PC-9 (cell line): ENCODE measurements around the gene MRO. TPM values are rescaled to one million over a fixed set of nuclear protein-coding genes. Genes with fewer than 3 reads are reported as not detected.

ENCODE experiments used
- BruUV-seq: library from RNA; stranded (reverse); fragments of 400-500 nt; replicated peaks from 2 replicates; lab custom pipeline; 2021; lab: Mats Ljungman, UMichigan
- CTCF ChIA-PET: fragments of 300-600 bp; sonication (Branson Sonifier 250); formaldehyde crosslinking; loops from one replicate; lab custom pipeline; 2022; ENCODE audit warnings: antibody characterized with exemption; lab: Charles Lee
- POLR2A ChIA-PET: fragments of 300-600 bp; sonication (Branson Sonifier 250); formaldehyde crosslinking; loops from one replicate; lab custom pipeline; 2022; ENCODE audit warnings: antibody characterized with exemption; ENCODE audit not compliant: unreplicated experiment; lab: Charles Lee
- DNase-seq, 2 experiments: peaks; one replicate each; pipeline versions ENCODE4 v3.0.0 to v3.0.0-alpha.2; 2015 to 2022; ENCODE audit warnings: mixed read lengths in 1 of 2
- H2AFZ ChIP-seq: fragments of 200-600 bp; sonication (generic); 2 replicates; pipeline ENCODE4 v1.8.1; 2017; ENCODE audit warnings: antibody characterized with exemption
- H3F3A ChIP-seq: fragments of 200-600 bp; sonication (generic); 2 replicates; pipeline ENCODE4 v1.8.1; 2017; ENCODE audit warnings: antibody characterized with exemption, mild to moderate bottlenecking, low read depth; ENCODE audit not compliant: insufficient read depth
- H3K27ac ChIP-seq: fragments of 200-600 bp; sonication (generic); 2 replicates; pipeline ENCODE4 v1.6.1; 2016; ENCODE audit warnings: mixed run types
- H3K27me3 ChIP-seq: fragments of 200-600 bp; sonication (generic); 2 replicates; pipeline ENCODE4 v1.6.1; 2016; ENCODE audit warnings: low read depth, mixed run types; ENCODE audit not compliant: insufficient read depth
- H3K36me3 ChIP-seq: fragments of 200-600 bp; sonication (generic); 2 replicates; pipeline ENCODE4 v1.6.1; 2016; ENCODE audit warnings: low read depth, mixed run types
- H3K4me1 ChIP-seq: fragments of 200-600 bp; sonication (generic); replicated peaks from 2 replicates; pipeline ENCODE4 v1.6.1; 2016; ENCODE audit warnings: mixed run types; ENCODE audit not compliant: insufficient read depth
- H3K4me2 ChIP-seq: fragments of 200-600 bp; sonication (generic); 2 replicates; pipeline ENCODE4 v1.6.1; 2017; ENCODE audit warnings: mixed run types
- H3K4me3 ChIP-seq: fragments of 200-600 bp; sonication (generic); 2 replicates; pipeline ENCODE4 v1.6.1; 2016; ENCODE audit warnings: mixed run types
- H3K79me2 ChIP-seq: fragments of 200-600 bp; sonication (generic); 2 replicates; pipeline ENCODE4 v1.6.1; 2017; ENCODE audit warnings: low read depth, mixed run types
- H3K9me2 ChIP-seq: fragments of 200-600 bp; sonication (generic); 2 replicates; pipeline ENCODE4 v1.8.1; 2017; ENCODE audit warnings: mild to moderate bottlenecking; ENCODE audit not compliant: insufficient read depth
- H3K9me3 ChIP-seq: fragments of 200-600 bp; sonication (generic); 2 replicates; pipeline ENCODE4 v1.8.1; 2016; ENCODE audit warnings: low read depth; ENCODE audit not compliant: insufficient read depth
- H4K20me1 ChIP-seq: fragments of 200-600 bp; sonication (generic); 2 replicates; pipeline ENCODE4 v1.8.1; 2017; ENCODE audit not compliant: insufficient read depth
- EZH2 ChIP-seq: fragments of 200-600 bp; sonication (generic); IDR thresholded peaks from 2 replicates; pipeline ENCODE4 v1.8.0; 2017; ENCODE audit warnings: antibody characterized with exemption, low read depth
- intact Hi-C: fragments of 100-400 bp; cut with micrococcal nuclease; formaldehyde crosslinking; loops from one replicate; pipeline ENCODE4 v1.10.0; 2022; ENCODE audit not compliant: unreplicated experiment
- total RNA-seq: library from RNA; stranded (reverse); gene quantifications from 2 replicates; pipeline ENCODE4 v1.2.3, GENCODE V29; 2021
- TF ChIP-seq, protein P1 (sequence below): fragments of 200-600 bp; sonication (generic); conservative IDR thresholded peaks from 2 replicates; pipeline ENCODE4 v1.6.1; 2017; ENCODE audit warnings: mixed run types, antibody characterized with exemption, mild to moderate bottlenecking, moderate library complexity

The MRO gene
- total RNA-seq, 1 experiment from 2014 or later: not detected

DNA sequence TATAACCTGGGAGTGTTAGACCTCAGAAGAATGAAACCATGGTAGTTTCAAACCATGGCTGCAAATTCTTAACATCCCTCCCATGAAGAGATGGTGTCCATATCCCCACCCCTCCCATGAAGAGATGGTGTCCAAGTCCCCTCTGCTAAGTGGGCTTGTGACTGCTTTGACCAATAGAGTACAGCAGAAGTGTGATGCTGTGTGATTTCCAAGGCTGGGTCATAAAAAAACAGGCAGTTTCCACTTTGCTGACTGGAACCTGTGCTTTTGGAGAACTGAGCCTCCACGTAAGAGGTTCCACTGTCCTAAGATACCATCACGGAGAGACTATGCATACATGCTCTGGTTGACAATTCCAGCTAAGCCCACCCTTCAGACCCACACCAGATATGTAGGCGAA lies 65.5 kb downstream of the MRO start:
- H3K9me3 ChIP-seq: no peaks in the 10 kb centered on the region
- no TSS peak for BruUV-seq
- intact Hi-C loops: no loop called here
- ChIA-PET POLR2A (no interaction called here), CTCF (no interaction called here)
- H3K27ac ChIP-seq: no peak overlapping the region
- no peaks in the 10 kb centered on the region for H3K36me3 ChIP-seq
- H2AFZ ChIP-seq: no peak overlapping the region
- no peaks in the 10 kb centered on the region for H3K9me2 ChIP-seq
- H3K4me3 ChIP-seq: no peak overlapping the region
- no peak for DNase-seq
- TF ChIP-seq EZH2: no peak
- TF ChIP-seq, protein P1, sequence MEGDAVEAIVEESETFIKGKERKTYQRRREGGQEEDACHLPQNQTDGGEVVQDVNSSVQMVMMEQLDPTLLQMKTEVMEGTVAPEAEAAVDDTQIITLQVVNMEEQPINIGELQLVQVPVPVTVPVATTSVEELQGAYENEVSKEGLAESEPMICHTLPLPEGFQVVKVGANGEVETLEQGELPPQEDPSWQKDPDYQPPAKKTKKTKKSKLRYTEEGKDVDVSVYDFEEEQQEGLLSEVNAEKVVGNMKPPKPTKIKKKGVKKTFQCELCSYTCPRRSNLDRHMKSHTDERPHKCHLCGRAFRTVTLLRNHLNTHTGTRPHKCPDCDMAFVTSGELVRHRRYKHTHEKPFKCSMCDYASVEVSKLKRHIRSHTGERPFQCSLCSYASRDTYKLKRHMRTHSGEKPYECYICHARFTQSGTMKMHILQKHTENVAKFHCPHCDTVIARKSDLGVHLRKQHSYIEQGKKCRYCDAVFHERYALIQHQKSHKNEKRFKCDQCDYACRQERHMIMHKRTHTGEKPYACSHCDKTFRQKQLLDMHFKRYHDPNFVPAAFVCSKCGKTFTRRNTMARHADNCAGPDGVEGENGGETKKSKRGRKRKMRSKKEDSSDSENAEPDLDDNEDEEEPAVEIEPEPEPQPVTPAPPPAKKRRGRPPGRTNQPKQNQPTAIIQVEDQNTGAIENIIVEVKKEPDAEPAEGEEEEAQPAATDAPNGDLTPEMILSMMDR: no peak
- H3K79me2 ChIP-seq: no peaks in the 10 kb centered on the region
- H3K4me2 ChIP-seq: no peak overlapping the region
- peaks cover 42% of the 10 kb centered on the region for H3K27me3 ChIP-seq
- no peaks in the 10 kb centered on the region for H3F3A ChIP-seq
- H3K4me1 ChIP-seq: no peaks in the 10 kb centered on the region
- no peaks in the 10 kb centered on the region for H4K20me1 ChIP-seq

- DNase-seq: no peak
- Histone ChIP-seq H3K4me2 (no peak overlapping the region), H3K4me3 (no peak overlapping the region), H4K20me1 (no peaks in the 10 kb centered on the region), H3K36me3 (no peaks in the 10 kb centered on the region), H3K9me3 (no peaks in the 10 kb centered on the region), H3K27ac (no peak overlapping the region), H3F3A (no peaks in the 10 kb centered on the region), H3K27me3 (peaks cover 44% of the 10 kb centered on the region), H3K9me2 (no peaks in the 10 kb centered on the region), H3K4me1 (no peaks in the 10 kb centered on the region), H2AFZ (no peak overlapping the region), H3K79me2 (no peaks in the 10 kb centered on the region)
- no peak for TF ChIP-seq EZH2
- TF ChIP-seq, protein P1: no peak
- intact Hi-C loops: no loop called here
- POLR2A ChIA-PET: no interaction called here
- no TSS peak for BruUV-seq
- CTCF ChIA-PET: no interaction called here
Measured at GRCh38 chr18:50753311-50753710, 66.5 kb downstream of the MRO start.

DNA sequence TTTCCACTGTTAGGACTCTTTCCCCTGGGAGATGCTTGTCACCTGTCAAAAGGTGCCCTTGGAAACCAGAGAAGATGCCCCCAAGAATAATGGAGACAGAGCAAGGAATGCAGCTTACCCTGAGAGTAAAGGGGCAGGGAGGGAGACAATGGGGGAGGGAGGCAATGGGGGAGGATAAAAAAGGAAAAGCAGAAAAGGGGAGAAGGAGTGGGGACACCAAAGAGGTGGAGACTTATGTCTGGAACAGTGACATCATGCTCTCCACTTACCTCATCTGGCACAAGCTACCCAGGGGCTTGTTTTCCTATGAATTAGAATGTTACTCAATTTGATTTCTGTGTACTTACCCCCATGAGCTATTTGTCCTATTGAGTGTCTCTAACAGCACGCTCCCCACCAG lies 67.9 kb downstream of the MRO start:
- Histone ChIP-seq H3K4me3 (no peak overlapping the region), H2AFZ (no peak overlapping the region), H3K27ac (no peak overlapping the region), H3K79me2 (no peaks in the 10 kb centered on the region), H3K9me2 (no peaks in the 10 kb centered on the region), H3K4me1 (no peaks in the 10 kb centered on the region), H4K20me1 (no peaks in the 10 kb centered on the region), H3K9me3 (no peaks in the 10 kb centered on the region), H3K36me3 (no peaks in the 10 kb centered on the region), H3F3A (no peaks in the 10 kb centered on the region), H3K27me3 (peaks cover 45% of the 10 kb centered on the region), H3K4me2 (no peak overlapping the region)
- no TSS peak for BruUV-seq
- DNase-seq: no peak
- intact Hi-C loops: no loop called here
- CTCF ChIA-PET: no interaction called here
- POLR2A ChIA-PET: no interaction called here
- TF ChIP-seq EZH2: no peak
- TF ChIP-seq, protein P1: no peak
